Mammary epithelial cell (primary cell): Measurements from ENCODE around the gene LMTK2.

Experiments used
- EZH2 ChIP-seq: IDR thresholded peaks from 2 replicates; pipeline ENCODE4 v1.6.1; 2012; ENCODE audit warnings: low read length, inconsistent platforms, borderline replicate concordance
- TF ChIP-seq, protein P1 (sequence below), 2 donors: IDR thresholded peaks in 1 of 2; conservative IDR thresholded peaks in 1 of 2; 2 replicates each; pipeline ENCODE4 v1.5.1; 2011 to 2012; ENCODE audit warnings: inconsistent platforms in 2 of 2, low read length in 2 of 2, mild to moderate bottlenecking in 2 of 2, control low read depth in 1 of 2, low read depth in 1 of 2; ENCODE audit not compliant: insufficient read depth in 1 of 2; ENCODE audit errors: extremely low read depth in 1 of 2

DNA sequence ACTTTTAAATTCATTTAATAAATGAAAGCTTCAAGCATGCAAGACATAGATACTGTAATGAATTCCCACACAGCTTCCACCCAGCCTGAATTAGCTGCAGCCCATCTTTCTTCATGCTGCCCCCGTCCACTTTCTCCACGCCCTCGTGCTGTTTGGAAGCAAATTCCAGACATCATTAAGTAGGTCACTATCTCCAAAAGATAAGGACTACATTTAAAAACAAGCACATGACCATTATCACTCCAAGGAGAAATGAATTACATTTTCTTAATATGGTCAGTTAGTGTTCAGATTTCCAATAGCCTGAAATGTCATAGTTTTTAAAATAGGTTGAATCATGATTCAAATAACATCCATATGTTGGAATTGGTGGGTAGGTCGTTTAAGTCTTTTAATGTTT is 24.3 kb downstream of the LMTK2 start:
- TF ChIP-seq, protein P1, sequence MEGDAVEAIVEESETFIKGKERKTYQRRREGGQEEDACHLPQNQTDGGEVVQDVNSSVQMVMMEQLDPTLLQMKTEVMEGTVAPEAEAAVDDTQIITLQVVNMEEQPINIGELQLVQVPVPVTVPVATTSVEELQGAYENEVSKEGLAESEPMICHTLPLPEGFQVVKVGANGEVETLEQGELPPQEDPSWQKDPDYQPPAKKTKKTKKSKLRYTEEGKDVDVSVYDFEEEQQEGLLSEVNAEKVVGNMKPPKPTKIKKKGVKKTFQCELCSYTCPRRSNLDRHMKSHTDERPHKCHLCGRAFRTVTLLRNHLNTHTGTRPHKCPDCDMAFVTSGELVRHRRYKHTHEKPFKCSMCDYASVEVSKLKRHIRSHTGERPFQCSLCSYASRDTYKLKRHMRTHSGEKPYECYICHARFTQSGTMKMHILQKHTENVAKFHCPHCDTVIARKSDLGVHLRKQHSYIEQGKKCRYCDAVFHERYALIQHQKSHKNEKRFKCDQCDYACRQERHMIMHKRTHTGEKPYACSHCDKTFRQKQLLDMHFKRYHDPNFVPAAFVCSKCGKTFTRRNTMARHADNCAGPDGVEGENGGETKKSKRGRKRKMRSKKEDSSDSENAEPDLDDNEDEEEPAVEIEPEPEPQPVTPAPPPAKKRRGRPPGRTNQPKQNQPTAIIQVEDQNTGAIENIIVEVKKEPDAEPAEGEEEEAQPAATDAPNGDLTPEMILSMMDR (conservative IDR thresholded peaks at IDR 0.05 in 1 of 2, IDR thresholded peaks at IDR 0.05 in 1 of 2; ENCODE audit: extremely low read depth in 1 of 2, insufficient read depth in 1 of 2, low read depth in 1 of 2, low read length in 2 of 2), result no peak
- TF ChIP-seq EZH2, result no peak
